GM13977 (cell line): ENCODE data around the gene SGPP1.
"Not testable (repeated sequence)": the region's sequence is repeated elsewhere in the genome, so short reads cannot be mapped to it uniquely, and the experiment has no call there.

ENCODE experiments used
- DNase-seq: peaks from one replicate; pipeline ENCODE4 v3.0.0; 2012; ENCODE audit warnings: low spot score
- CTCF ChIP-seq: IDR thresholded peaks from 2 replicates; pipeline ENCODE4 v1.5.1; 2012; ENCODE audit warnings: mild to moderate bottlenecking, control low read depth; ENCODE audit not compliant: insufficient read depth; ENCODE audit errors: extremely low read depth, missing control alignments
- in situ Hi-C: fragments of 300-500 bp; cut with MboI; formaldehyde crosslinking; loops from one replicate; pipeline ENCODE4 v1.12.0; 2022; ENCODE audit warnings: low sequenced_read_pairs, low pct_unique_long_range_greater_than_20kb, mixed read lengths, inconsistent platforms; ENCODE audit not compliant: unreplicated experiment

The SGPP1 gene

GRCh38 chr14:63671987-63672386 lies 55.9 kb downstream of the SGPP1 start:
- no peak for DNase-seq
- in situ Hi-C loops = no loop called here
- TF ChIP-seq CTCF = no peak

GRCh38 chr14:63670692-63671091 lies 57.2 kb downstream of the SGPP1 start:
- TF ChIP-seq CTCF = no peak
- no peak for DNase-seq
- in situ Hi-C loops = no loop called here

- no peak for TF ChIP-seq CTCF
- no peak for DNase-seq
- in situ Hi-C loops = no loop called here
Observed at GRCh38 chr14:63666335-63666734, 61.5 kb downstream of the SGPP1 start.

- in situ Hi-C loops = no loop called here
- TF ChIP-seq CTCF = no peak
- no peak for DNase-seq
Observed at GRCh38 chr14:63663428-63664341, 64.2 kb downstream of the SGPP1 start.

GRCh38 chr14:63662776-63663175 lies 65.1 kb downstream of the SGPP1 start:
- in situ Hi-C loops = no loop called here
- no peak for DNase-seq
- no peak for TF ChIP-seq CTCF

GRCh38 chr14:63661881-63662280 lies 66.0 kb downstream of the SGPP1 start:
- DNase-seq, in situ Hi-C loops: not testable (repeated sequence)

- no peak for TF ChIP-seq CTCF
- DNase-seq = no peak
- in situ Hi-C loops = loop anchor here (10.0 kb wide), 1 partner anchor 115 kb away; no protein-coding TSS in a partner anchor
Observed at GRCh38 chr14:63659726-63660125, 68.1 kb downstream of the SGPP1 start.
